Measurements from ENCODE around the gene ZNF343.
A peak's percentile ranks its signal among the peaks of the same experiment; 100 is the strongest.
"Not testable (repeated sequence)": the region's sequence is repeated elsewhere in the genome, so short reads cannot be mapped to it uniquely, and the experiment has no call there.

ZNF343 gene

DNA sequence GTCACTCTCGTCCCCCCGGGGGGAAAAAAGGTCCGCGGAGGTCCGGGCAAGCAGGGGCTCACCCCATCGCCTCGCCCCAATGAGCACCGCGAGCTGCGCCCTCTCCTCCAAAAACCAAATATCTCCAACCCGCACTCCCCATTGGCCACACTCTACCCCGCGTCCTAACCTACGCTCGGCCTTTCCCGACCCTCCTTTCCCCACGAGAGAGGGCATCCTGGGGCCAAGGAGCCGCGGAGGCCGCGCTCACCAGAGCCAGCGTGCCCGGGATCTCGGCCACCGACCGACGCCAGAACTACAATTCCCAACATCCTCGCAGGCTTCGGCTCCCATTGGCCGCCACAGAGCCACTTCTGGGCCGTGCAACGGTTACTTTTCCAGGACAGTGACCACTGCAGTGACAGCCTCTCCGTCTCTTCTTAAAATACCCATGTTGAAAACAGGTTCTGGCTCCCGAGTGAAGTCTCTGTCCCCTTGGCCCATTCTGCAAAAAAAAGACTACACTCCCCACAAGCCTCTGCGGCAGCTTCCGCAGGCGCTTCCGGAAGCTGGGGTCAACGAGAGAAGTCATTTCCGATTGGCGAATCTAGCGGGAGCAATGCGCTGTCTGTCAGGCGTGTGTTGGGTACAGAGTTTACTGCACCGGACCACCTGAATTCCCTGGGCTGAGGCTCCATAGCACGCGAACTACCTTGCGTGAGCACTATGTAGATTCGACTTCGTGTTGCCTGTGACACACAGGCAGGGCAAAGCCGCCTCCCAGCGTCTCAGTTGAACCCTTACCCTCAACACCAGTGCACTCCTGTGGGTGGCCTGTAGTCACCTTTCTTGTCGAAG lies at the start of gene ZNF343:
ZNF343 (minus strand) TSS at position 285 of the 837 bp plus-strand sequence. CDS start 15,020 bp downstream, outside the sequence.
- peak; percentile 75 to 81 for DNase-seq

DNA sequence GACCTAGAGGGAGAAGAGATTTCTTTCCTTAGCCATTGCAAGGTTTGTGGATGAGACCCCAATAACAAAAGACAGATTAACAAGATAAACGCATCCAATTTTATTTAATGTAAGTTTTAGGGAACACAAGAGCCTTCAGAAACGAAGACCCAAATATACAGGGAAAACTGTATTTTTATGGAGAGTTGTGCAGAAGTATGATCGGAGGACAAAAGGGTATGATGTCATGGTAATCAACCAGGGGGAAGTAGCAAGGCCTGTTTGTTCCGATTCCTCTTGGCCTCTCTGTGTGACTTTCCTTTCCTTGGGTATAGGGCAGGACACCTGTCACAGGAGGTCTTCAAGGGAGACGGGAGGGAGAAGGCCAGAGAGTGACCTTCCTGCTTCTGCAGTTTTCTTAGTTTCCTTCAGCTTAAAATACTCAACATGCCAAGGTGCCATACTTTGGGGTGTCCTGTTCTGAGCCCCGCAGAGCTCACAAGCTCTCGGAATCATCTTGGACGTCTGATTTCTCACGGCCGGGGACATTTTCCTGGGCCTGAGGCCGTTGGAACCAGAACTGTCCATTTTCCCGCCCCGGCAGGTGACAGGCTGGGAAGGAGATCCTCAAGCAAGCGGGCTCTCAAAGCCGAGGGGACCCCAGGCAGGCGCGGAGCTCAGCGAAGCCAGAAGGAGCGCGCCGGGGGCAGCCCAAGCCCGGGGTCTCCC lies 49.3 kb upstream of the ZNF343 start:
- no peak for DNase-seq

DNA sequence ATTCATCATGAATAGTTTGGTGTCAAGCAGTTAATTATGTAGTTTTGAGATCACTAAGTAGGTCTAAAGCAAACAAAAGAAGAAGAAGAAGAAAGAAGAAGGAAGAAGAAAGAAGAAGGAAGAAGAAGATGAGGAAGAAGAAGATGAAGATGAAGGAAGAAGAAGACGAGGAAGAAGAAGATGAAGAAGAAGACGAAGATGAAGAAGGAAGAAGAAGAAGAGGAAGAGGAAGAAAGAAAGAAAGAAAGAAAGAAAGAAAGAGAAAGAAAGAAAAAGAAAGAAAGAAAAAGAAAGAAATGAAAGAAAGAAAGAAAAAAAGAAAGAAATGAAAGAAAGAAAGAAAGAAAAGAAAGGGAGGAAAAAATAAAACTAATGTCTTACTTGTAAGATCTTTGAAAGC lies 36.9 kb upstream of the ZNF343 start:
- no peak for DNase-seq

DNA sequence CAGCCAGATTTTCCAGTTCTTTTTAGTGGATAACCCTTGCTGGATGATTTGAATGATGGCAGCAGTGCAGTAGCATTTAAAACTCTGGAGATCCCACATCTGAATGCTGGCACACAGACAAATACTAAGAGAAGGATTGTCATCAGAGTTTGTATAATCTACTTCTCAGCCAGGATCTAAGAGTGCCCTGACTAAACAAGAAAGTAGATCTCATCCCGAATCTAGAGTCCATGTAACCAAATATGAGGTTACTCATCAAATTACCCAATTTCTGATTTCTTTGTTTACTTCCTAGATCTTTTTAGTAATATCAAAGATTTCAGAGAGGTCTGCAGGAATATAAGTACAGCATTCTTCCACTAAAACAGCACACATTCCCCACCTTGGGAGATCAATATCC lies 35.5 kb upstream of the ZNF343 start:
- DNase-seq, result no peak

DNA sequence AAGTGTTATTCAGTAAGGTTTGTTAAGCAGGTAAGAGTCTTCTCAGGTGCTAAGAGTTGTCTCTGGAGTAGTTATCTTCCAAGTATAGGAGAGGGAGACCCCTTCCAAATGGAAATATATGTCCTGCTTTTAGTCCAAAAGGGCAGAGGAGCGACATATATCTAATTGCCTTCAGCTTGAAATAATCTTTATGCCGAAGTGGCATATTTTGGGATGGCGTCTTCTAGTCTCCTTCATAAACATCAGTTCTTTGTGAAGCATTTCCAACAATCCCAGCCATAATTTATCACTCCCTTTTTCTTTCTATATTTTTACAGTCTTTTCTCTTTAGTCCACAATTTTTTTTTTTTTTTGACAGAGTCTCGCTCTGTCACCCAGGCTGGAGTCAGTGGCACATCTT lies 33.6 kb upstream of the ZNF343 start:
- DNase-seq, result no peak

DNA sequence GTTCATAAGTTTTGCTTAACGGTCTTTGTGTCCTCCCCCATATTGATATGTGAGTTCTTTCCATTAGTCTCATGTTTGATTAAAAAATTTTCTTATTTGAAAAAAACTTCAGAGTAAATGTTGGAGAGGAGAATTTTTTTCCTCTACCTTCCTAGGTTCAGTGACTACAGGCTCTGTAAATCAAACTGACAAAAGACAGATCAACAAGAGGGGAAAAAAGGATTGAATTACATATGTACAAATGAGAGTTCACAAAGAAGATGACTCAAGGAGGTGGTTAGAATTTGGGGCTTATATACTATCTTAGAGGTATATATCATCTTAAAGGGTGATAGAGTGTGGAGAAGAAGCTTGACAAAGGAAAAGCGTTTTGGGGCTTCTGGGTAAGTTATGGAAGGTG lies 33.2 kb upstream of the ZNF343 start:
- no peak for DNase-seq

DNA sequence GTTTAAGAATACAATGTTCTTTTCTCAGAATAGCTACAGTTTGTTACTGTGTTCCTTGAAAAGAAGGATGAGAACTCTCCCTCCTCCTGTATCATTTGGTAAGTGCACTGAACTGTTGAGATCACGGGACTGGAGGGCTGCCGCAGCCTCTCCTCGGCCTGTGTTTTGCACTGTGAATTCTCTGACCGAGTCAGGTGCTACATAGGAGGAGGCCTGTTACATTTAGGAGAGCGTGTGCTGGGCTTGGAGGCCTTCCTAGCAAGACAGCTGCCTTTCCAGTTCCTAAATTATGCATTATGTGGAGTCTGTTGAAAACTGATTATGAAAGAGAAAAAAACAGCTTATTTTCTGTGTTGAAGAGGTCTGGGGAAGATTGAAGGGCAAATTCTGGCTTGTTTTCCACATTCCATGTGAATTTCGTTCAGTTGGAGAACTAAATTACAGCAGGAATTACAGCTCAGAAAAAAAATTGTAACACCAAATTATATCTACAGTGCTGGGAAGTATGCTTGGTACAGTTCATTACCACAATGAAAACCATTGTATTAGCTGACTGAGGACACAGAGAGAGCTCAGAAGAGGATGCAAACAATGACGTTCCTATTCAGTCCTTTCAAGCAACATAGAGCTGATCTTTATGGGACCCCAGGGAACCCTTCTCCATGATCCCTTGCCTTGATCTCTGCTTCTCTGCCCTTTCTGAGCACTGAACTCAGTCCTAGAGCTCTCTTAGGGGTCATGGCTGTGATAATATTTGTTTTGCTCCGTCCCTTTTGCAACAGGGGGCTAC lies 30.4 kb upstream of the ZNF343 start:
- DNase-seq, result no peak

DNA sequence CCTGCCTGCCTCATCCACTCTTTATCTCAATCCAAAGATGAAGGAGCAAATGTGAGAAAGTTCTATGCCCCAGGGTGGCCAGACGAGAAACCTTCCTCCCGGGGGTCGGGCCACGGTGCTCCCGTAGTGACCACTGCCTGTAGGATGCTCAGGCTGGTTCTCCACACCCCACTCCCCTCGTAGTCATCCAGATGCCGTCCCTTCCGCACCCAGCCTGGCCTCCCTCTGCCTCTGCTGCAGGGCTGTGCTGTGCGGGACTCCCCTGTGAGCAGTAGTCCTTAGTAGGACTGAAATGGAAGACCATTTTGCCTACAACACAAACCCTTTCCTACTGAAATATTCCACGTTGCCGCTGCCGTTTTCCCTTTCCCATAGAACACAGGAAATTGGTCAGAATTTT lies 29.6 kb upstream of the ZNF343 start:
- DNase-seq, result no peak

DNA sequence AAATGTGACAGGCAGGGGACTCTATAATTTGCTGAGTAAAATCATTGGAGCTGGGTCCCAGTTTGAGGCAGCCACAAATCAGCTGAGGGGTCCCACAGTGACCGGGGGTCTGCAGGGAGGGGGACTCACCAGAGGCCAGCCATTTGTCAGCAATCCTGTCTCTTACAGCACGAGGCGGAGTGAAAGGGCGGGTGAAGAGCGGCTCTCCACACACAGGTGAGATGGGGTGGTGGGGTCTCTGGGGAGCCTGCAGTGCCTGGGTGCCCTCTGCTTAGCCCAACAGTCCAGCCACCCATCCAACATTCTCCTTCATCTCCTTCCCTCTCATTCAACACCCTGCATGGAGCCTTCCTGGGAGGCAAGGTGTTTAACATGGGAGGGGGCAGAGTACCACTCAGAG lies 28.4 kb upstream of the ZNF343 start:
- no peak for DNase-seq

DNA sequence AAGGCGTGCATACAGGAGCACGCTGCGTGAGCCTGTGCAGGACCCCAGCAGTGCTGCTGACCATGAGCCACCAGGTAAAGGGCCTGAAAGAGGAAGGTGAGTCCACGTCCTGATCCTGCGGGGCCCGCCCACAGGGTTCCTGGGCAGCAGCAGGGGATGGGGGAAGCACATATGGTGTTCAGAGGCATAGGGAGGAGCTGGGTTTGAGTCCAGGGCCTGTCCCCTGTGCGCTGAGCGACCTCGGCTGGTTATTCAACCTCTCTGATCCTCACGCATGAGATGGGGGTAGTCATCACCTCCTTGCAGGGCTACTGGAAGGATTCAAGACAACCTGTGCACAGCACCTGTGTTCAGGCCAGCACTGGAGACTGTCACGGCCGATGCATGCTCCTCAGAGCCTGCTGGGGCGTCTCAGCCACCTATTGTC lies 27.9 kb upstream of the ZNF343 start, which contains the start of gene TMC2:
TMC2 (plus strand) TSS at position 14 of the 427 bp plus-strand sequence; CDS start at position 63, 49 bp downstream.
- no peak for DNase-seq

DNA sequence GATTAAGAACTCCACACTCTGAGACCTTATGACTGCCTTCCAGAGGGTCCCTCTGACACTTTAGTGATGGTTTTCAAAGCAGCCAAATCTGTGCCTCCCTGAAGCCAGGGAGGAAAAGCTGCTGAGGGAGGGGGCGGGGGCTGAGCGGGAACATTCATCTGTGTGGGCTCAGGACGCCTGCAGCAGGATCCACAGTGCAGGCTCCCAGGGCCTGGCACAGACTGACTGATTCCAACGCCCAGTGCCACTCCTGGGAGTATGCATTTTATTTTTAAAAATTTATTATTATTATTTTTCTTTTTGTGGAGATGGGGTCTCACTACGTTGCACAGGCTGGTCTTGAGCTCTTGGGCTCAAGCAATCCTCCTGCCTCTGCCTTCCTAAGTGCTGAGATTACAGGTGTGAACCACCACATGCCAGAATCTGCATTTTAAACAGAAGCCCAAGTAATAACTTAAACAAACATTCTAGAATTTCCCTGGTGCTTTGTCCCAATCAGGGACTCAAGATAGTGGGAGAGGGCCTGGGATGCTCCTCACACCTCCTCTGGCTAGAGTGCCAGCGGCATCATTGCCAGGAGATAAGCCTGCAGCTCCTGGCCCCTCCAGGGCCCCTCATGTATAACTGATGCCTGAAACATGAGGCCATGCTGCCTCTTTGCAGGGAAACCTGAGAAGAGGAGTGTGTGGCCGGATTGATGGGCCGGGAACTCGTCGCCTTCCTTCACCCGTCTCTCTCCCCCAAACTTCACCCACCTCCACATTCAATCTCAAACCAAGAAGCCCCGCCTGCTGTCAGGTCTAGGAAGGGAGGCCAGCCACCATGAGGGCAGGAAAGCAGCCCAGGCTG lies 27.2 kb upstream of the ZNF343 start:
- DNase-seq, result no peak

DNA sequence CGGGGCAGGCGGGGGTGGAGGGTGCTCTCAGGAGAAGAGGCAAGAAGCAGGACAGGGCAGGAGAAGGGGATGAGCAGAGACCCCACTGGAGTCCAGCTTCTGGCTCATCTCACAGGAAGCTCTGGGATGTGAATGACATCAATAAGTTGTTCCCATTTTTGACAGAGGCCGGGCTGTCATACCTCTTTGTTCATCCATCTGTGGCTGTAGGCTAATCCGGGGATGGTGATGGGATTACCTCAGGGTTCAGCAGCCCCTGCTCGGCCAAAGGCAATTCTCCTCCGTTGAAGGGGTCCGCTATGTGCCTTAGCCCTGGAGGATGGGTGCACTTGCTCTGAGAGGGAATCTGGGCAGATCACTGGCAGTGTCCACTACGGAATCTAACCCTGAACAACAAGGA lies 24.4 kb upstream of the ZNF343 start:
- DNase-seq, result no peak

DNA sequence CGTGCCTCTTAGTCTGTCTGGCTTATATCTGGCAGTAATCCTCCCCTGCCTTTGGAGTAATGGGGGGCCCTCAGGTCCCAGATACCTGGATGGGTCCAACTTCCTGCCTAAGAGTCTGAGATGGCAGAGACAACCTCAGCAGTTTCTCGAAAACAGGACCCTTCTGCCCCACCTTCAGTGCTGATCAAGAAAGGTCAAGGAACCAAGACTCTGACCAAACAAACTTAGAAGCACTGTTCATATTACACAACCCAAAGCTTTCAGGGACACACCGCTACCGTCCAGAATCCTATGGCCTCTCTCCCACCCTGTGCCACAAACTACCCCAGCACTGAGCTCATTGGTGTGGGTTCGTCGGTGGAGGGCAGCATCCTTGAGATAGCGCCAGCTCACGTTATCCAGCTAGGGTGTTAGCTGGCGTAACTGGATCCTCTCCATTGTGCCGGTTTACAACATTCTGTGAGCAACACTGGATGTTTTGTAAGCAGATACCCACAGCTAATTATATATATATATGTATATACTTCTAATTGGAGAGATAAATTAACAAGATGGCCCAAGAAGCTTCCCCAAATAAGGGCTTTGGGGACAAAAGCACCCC lies 20.1 kb upstream of the ZNF343 start:
- DNase-seq, result no peak

DNA sequence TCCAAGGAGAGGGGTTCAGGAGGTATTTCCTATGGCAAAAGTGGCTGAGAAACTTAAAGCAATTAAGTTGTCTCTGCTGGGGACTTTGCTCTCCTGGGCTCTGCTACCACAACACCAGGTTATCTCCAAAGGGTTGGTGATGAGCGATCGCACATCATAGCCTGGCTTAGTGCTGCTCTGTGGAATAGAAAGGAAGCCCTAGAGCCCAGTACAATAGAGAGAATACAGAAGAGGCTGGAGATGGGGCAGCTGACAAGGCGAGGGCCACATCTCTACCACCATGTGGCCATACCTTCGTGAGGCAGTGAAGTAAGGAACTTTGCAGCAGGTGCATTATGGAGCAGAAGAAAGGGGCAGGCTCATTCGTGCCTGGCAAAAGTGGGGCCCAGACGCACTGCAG lies 19.0 kb upstream of the ZNF343 start:
- no peak for DNase-seq

DNA sequence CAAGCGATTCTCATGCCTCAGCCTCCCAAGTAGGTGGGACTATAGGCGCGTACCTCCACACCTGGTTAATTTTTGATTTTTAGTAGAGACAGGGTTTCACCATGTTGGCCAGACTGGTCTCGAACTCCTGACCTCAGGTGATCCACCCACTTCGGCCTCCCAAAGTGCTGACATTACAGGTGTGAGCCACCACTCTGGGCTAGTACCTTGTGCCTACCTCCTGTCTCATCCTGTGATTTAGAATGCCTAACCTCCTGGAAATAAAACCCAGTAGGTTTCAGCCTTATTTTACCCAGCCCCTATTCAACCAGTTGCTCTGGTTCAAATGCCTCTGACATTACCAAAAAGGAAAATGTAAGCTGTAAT lies 17.5 kb upstream of the ZNF343 start:
- DNase-seq, result not testable (repeated sequence)

DNA sequence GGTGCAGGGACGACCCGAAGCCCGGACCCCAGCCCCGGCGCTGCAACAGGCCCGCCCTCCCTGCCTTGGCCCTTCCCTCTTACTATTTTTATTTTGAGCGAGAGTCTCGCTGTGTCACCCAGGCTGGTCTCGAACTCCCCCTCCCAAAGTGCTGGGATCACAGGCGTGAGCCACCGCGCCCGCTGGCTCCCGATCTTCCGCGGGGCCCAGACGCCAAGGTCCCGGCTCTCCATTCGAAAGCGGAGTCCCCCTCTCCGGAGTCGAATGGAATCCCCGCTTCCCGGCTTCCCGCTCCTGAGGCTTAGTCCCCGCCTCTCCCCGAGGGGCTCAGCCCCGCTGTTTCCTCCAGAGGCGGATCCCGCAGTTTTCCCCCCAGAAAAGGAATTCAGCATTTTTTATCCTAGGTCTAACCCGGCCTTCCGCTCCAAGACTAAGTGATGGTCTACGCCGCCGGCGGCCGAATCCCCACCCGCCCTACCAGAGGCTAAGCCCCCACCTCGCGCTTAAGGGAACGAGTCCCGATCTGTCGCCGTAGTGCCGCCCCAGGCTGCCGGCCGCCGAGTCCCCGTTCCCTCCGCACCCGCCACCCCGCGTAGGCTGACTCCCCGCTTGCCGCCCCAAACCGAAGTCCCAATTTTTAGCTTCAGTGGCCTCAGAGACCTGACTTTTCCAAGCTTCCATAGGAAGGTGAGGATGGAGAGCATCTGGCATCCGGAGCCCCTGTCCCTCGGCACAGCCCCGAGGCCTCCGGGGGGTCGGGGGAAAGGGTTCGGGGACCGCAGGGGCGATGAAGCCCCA lies 16.2 kb upstream of the ZNF343 start:
- DNase-seq, result peak; percentile 12 to 27

DNA sequence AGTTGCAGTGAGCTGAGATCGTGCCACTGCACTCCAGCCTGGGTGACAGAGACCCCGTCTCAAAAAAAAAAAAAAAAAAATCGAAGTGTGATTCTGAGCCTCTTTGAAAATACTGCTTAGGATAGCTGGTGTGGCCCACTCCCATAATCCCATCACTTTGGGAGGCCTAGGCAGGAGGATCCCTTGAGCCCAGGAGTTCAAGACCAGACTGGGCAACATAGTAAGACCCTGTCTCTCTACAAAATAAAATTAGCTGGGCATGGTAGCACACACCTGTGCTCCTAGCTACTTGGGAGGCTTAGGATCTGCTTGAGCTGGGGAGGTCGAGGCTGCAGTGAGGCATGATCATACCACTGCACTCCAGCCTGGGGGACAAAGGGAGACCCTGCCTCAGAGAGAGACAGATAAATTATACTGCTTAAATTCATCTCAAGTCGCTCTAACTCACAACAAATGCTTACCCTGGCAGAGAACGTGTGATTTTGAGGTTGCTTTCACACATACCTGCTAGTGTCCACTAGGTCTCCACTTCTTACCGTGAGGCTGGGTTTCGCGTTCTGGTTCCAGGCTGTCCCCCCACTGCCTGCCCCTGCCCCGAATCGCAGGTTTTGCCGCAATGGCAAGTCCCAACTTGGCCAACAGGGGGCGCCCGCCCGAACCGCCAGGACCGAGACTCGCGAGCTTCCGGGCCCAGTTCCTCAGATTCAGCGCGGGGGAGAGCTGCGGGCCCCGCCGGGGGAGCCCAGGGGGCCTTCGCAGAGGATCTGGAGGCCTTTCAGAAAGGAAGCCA lies 15.4 kb upstream of the ZNF343 start:
- peak; percentile 66 to 94 for DNase-seq

DNA sequence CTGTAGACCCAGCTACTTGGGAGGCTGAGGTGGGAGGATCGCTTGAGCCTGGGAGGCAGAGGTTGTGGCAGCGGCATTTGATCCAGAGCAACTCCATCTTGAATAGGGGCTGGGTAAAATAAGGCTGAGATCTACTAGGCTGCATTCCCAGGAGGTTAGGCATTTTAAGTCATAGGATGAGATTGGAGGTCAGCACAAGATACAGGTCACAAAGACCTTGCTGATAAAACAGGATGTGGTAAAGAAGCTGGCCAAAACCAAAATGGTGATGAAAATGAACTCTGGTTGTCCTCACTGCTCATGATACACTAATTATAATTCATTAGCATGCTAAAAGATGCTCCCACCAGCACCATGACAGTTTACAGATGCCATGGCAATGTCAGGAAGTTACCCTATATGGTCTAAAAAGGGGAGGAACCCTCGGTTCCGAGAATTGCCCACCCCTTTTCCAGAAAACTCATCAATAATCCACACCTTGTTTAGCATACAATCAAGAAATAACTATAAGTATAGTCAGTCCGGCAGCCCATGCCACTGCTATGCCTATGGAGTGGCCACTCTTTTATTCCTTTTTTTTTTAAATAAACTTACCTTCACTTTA lies 14.2 kb upstream of the ZNF343 start:
- DNase-seq, result not testable (repeated sequence)

DNA sequence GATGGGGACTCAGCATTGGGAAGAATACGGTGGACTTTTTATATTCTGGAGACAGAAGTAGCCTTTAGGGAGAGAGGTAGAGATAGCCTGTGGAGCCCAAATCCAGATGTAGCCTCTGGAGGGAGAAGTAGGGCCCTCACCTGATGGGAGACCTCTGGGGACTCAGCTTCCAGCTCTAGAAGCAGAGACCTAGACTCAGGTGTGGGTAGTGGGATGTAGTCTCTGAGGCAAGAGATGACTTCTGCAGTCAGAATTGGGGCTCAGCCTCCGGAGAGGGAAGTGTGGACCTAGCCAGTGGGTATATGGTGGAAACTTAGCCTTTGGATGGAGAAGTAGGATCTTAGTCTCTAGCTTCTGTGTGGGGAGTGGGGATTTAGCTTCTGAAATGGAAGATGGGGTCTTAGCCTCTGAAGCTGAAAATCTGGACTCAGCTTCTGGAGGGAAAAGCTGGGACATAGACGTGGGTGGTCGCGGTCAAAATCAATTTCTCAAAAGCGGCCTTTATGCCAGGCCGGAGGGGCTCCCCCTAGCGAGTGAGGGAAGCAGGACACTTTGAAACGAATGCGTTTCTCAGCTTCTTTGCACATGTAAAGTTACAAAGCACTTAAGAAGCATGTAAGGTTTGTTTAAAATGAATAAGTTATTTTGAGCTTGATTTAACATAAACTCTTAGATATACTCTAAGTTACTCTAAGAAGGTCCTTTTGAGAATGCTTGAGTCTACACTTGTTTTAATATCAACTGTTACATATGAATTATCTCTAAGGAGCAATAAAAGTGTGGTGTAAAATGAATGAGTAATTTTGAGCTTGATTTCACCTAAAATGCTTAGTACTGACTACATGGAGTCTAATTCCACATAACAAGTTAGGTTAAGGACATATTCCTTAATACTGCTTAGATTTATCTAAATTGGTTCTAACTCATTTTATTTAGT lies 12.9 kb upstream of the ZNF343 start:
- peak; percentile 31 to 81 for DNase-seq

All from inflammatory macrophage treated with lipopolysaccharide for 1 hour (primary cell).